CD4-positive, CD25-positive, alpha-beta regulatory T cell (primary cell): ENCODE measurements around the gene L3MBTL4. TPM values are rescaled to one million over a fixed set of nuclear protein-coding genes. Genes with fewer than 3 reads are reported as not detected.

Experiments used
- ATAC-seq, 2 donors: fragments of 150-1000 bp; cut with Tn5 transposase; one replicate each; pipeline ENCODE4 v1.10.0; 2021; ENCODE audit warnings: low read depth in 2 of 2, moderate number of reproducible peaks in 2 of 2, moderate library complexity in 1 of 2
- DNase-seq, 3 donors: peaks; one replicate each; pipeline versions ENCODE4 v3.0.0 to v3.0.0-alpha.2; 2012 to 2022; ENCODE audit warnings: mixed read lengths in 1 of 3
- H3K27ac ChIP-seq: one replicate; pipeline ENCODE4 v1.7.0; 2013; ENCODE audit warnings: mild to moderate bottlenecking, low read length; ENCODE audit not compliant: insufficient read depth, poor library complexity, severe bottlenecking
- H3K27me3 ChIP-seq: one replicate; pipeline ENCODE4 v1.7.0; 2013; ENCODE audit warnings: low read length; ENCODE audit not compliant: control insufficient read depth, insufficient read depth
- H3K36me3 ChIP-seq: one replicate; pipeline ENCODE4 v1.7.0; 2013; ENCODE audit warnings: mild to moderate bottlenecking, low read length, moderate library complexity; ENCODE audit not compliant: control insufficient read depth, insufficient read depth
- H3K4me1 ChIP-seq: 2 replicates; pipeline ENCODE4 v1.7.0; 2013; ENCODE audit warnings: mild to moderate bottlenecking, low read length; ENCODE audit not compliant: insufficient read depth, control insufficient read depth, poor library complexity, severe bottlenecking
- H3K4me3 ChIP-seq: one replicate; pipeline ENCODE4 v1.7.0; 2013; ENCODE audit warnings: low read depth, mild to moderate bottlenecking, low read length, moderate library complexity
- H3K9me3 ChIP-seq, 2 experiments: 1 replicate in 1 of 2; 2 replicates in 1 of 2; pipeline ENCODE4 v1.7.0; 2013; ENCODE audit warnings: low read length in 2 of 2, mild to moderate bottlenecking in 1 of 2, moderate library complexity in 1 of 2; ENCODE audit not compliant: control insufficient read depth in 2 of 2
- H3K27ac Mint-ChIP-seq, 3 donors: one replicate each; pipeline ENCODE4 v1.8.0; 2020 to 2022; ENCODE audit warnings: mild to moderate bottlenecking in 3 of 3, mixed read lengths in 3 of 3, moderate library complexity in 2 of 3
- H3K27me3 Mint-ChIP-seq: one replicate; pipeline ENCODE4 v1.8.0; 2022; ENCODE audit warnings: mild to moderate bottlenecking, mixed read lengths
- H3K36me3 Mint-ChIP-seq: one replicate; pipeline ENCODE4 v1.8.0; 2020; ENCODE audit warnings: mixed read lengths
- H3K4me1 Mint-ChIP-seq, 4 donors: one replicate each; pipeline ENCODE4 v1.8.0; 2020 to 2022; ENCODE audit warnings: mixed read lengths in 4 of 4, mild to moderate bottlenecking in 1 of 4
- H3K4me3 Mint-ChIP-seq, 4 donors: one replicate each; pipeline ENCODE4 v1.8.0; 2020 to 2022; ENCODE audit warnings: mild to moderate bottlenecking in 4 of 4, mixed read lengths in 4 of 4, moderate library complexity in 3 of 4
- H3K9me3 Mint-ChIP-seq, 7 donors: one replicate each; pipeline ENCODE4 v1.8.0; 2020 to 2022; ENCODE audit warnings: mixed read lengths in 7 of 7, mild to moderate bottlenecking in 3 of 7, moderate library complexity in 2 of 7
- polyA plus RNA-seq, 4 donors: library from polyadenylated mRNA; unstranded; fragments of 300-500 nt; fragmentation: Illumina TruSeq; gene quantifications; one replicate each; pipeline ENCODE4 v1.2.3, GENCODE V29; 2021
- total RNA-seq: library from RNA; stranded (reverse); gene quantifications from one replicate; pipeline ENCODE4 v1.2.3, GENCODE V29; 2022

L3MBTL4 gene
- total and polyA plus RNA-seq, 5 donors from 2014 or later, result 2.1 TPM; not detected in 4

DNA sequence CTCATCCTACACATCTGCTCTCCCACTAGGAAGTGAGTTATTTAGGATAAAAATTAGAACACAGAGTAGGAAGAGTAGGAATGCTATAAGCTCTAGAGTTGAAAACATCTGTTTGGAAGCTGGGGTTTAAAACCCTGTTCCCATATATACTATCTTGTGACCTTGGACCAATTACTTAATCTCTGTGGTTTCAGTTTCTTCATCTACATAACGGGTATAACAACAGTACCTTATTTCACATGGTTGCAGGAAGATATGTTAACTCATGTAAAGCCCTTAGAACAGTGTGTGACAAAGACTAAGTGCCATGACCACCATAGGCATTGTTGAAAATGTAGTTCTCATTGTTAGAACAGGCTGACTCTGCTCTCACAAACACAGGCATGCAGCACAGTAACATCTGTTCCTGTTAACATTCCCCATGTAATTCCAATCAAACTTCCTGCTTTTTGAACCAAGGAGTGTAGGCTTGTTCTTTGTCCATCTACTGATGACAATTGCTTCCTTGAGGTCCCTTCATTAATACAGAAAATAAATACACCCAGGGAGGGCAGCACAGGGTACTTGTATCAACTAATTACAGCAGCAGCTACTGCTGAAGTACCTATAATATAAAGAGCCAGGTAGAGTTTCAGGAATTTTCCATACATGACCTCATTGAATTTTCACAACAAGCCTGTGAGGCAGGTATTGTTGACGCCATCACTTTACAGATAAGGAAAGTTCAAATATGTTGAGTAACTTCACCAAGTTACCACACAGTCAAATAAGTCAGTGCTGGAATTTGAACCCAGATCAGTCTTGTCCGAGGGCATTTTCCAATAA, 204.2 kb downstream of the L3MBTL4 start:
- no peak overlapping the region for H3K4me3 ChIP-seq
- Mint-ChIP-seq H3K27me3 (no peaks in the 10 kb centered on the region), H3K27ac (no peak overlapping the region), H3K4me3 (no peak overlapping the region), H3K36me3 (no peaks in the 10 kb centered on the region), H3K9me3 (peaks cover 0 to 11% (median 3%) of the 10 kb centered on the region in 7 donors), H3K4me1 (no peaks in the 10 kb centered on the region)
- DNase-seq (no peak), ATAC-seq (no peak)
- H3K9me3 ChIP-seq, result no peaks in the 10 kb centered on the region
- no peak overlapping the region for H3K27ac ChIP-seq
- H3K4me1 ChIP-seq, result no peaks in the 10 kb centered on the region
- no peaks in the 10 kb centered on the region for H3K36me3 ChIP-seq
- no peaks in the 10 kb centered on the region for H3K27me3 ChIP-seq

DNA sequence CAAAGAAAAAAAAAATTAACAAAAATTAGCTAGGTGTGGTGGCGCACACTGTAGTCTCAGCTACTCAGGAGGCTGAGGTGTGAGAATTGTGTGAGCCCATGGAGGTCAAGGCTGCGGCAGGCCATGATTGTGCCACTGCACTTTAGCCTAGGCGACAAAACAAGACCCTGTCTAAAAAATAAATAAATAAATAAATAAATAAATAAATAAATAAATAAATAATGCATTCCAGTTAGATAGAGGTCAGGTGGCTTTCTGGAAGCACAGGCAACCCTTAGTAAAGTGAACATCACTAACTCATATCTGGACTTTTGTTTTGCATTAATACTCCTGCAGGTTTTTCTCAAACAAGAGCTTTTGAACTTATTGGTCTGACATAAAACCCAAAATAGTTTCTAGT, 206.8 kb downstream of the L3MBTL4 start:
- Histone ChIP-seq H3K4me3 (no peak overlapping the region), H3K4me1 (no peaks in the 10 kb centered on the region), H3K27me3 (no peaks in the 10 kb centered on the region), H3K27ac (no peak overlapping the region), H3K9me3 (no peaks in the 10 kb centered on the region), H3K36me3 (no peaks in the 10 kb centered on the region)
- no peak overlapping the region for H3K4me3 Mint-ChIP-seq
- no peaks in the 10 kb centered on the region for H3K4me1 Mint-ChIP-seq
- ATAC-seq (no peak), DNase-seq (no peak)
- H3K27ac Mint-ChIP-seq, result no peak overlapping the region
- H3K9me3 Mint-ChIP-seq, result peaks cover 0 to 11% (median 3%) of the 10 kb centered on the region in 7 donors
- H3K27me3 Mint-ChIP-seq, result no peaks in the 10 kb centered on the region
- no peaks in the 10 kb centered on the region for H3K36me3 Mint-ChIP-seq

DNA sequence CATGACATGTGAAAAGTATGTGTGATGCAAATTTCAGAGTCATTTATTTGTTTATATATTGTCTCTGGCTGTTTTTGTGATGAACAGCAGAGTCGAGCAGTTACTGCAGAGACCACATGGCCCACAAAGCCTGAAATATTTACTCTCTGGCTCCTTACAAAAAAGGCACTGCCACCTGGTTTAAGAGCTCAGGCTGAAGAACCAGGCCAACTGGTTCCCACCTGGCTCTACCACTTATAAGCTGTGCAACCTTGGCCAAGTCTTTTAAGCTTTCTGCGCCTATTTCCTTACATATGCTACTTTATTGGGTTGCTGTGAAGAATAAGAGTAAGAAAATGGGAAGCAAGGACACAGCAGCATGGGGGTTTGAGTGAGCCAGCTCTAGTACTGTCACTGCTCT, 207.6 kb downstream of the L3MBTL4 start:
- Histone ChIP-seq H3K27me3 (no peaks in the 10 kb centered on the region), H3K4me3 (no peak overlapping the region), H3K36me3 (no peaks in the 10 kb centered on the region), H3K4me1 (no peaks in the 10 kb centered on the region), H3K9me3 (no peaks in the 10 kb centered on the region), H3K27ac (no peak overlapping the region)
- no peak overlapping the region for H3K27ac Mint-ChIP-seq
- DNase-seq (no peak), ATAC-seq (no peak)
- H3K9me3 Mint-ChIP-seq, result peaks cover 0 to 14% (median 3%) of the 10 kb centered on the region in 7 donors
- H3K4me1 Mint-ChIP-seq, result no peaks in the 10 kb centered on the region
- no peaks in the 10 kb centered on the region for H3K27me3 Mint-ChIP-seq
- H3K36me3 Mint-ChIP-seq, result no peaks in the 10 kb centered on the region
- H3K4me3 Mint-ChIP-seq, result no peak overlapping the region

DNA sequence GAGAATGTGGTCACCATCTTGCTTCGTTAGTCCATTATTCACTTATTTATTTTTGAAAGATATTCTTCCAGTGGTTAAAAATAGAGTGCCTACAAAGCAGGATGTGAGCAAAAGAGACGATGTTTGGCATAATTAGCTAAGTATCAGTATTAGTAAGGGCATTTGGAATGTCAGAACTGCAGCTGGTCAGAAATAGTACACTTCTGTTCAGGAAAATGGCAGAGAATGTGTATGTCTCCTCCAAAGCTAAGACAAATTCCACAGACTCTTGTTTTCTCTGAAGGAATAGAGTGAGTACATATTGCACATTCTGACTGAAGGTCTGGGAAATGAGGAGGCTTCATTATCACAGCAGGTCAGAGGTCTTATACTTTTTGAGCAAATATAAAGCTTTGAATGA, 209.0 kb downstream of the L3MBTL4 start:
- Histone ChIP-seq H3K27ac (no peak overlapping the region), H3K9me3 (no peaks in the 10 kb centered on the region), H3K27me3 (no peaks in the 10 kb centered on the region), H3K4me3 (no peak overlapping the region), H3K4me1 (no peaks in the 10 kb centered on the region), H3K36me3 (no peaks in the 10 kb centered on the region)
- H3K9me3 Mint-ChIP-seq, result peaks cover 0 to 14% (median 3%) of the 10 kb centered on the region in 7 donors
- H3K27me3 Mint-ChIP-seq, result no peaks in the 10 kb centered on the region
- DNase-seq, result no peak
- no peak for ATAC-seq
- no peaks in the 10 kb centered on the region for H3K4me1 Mint-ChIP-seq
- H3K36me3 Mint-ChIP-seq, result no peaks in the 10 kb centered on the region
- no peak overlapping the region for H3K4me3 Mint-ChIP-seq
- H3K27ac Mint-ChIP-seq, result no peak overlapping the region

GRCh38 chr18:6204476-6204875, 210.2 kb downstream of the L3MBTL4 start:
- Histone ChIP-seq H3K27me3 (no peaks in the 10 kb centered on the region), H3K4me1 (no peaks in the 10 kb centered on the region), H3K4me3 (no peak overlapping the region), H3K9me3 (no peaks in the 10 kb centered on the region), H3K27ac (no peak overlapping the region), H3K36me3 (no peaks in the 10 kb centered on the region)
- H3K27me3 Mint-ChIP-seq, result no peaks in the 10 kb centered on the region
- ATAC-seq, result no peak
- H3K4me1 Mint-ChIP-seq, result no peaks in the 10 kb centered on the region
- H3K27ac Mint-ChIP-seq, result no peak overlapping the region
- peaks cover 0 to 9% (median 3%) of the 10 kb centered on the region in 7 donors for H3K9me3 Mint-ChIP-seq
- no peak for DNase-seq
- H3K4me3 Mint-ChIP-seq, result no peak overlapping the region
- no peaks in the 10 kb centered on the region for H3K36me3 Mint-ChIP-seq

DNA sequence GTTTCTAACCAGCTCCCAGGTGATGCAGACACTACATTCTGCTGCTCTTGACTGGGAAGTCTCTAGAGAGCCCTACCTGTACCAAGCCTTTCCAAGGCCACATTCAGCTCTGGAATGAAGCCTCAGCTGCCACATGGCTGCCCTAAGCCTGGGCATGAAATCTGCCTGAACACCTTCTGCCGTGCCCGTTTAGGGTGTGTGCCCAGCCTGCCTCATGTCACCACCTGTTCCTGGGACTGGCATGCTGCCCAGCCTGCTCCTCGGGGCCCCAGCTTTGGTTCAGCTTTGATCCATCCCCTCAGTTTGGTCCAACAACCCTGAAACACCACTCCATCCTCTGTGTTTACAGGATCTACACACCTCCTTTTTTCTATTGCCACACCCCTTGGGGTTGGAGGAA, 210.9 kb downstream of the L3MBTL4 start:
- no peak overlapping the region for H3K27ac ChIP-seq
- H3K27ac Mint-ChIP-seq, result no peak overlapping the region
- ATAC-seq, result no peak

GRCh38 chr18:6202861-6203260, 211.8 kb downstream of the L3MBTL4 start:
- no peak for ATAC-seq
- H3K4me3 Mint-ChIP-seq, result no peak overlapping the region

More for the DNA sequence above, 210.9 kb downstream of the L3MBTL4 start:
- H3K4me3 Mint-ChIP-seq, result no peak overlapping the region
- H3K27me3 Mint-ChIP-seq, result no peaks in the 10 kb centered on the region
- DNase-seq, result no peak
- Histone ChIP-seq H3K4me3 (no peak overlapping the region), H3K4me1 (no peaks in the 10 kb centered on the region), H3K36me3 (no peaks in the 10 kb centered on the region), H3K27me3 (no peaks in the 10 kb centered on the region), H3K9me3 (no peaks in the 10 kb centered on the region)
- no peaks in the 10 kb centered on the region for H3K4me1 Mint-ChIP-seq
- H3K36me3 Mint-ChIP-seq, result no peaks in the 10 kb centered on the region
- peaks cover 0 to 6% (median 2%) of the 10 kb centered on the region in 7 donors for H3K9me3 Mint-ChIP-seq

GRCh38 chr18:6200204-6200774, 214.4 kb downstream of the L3MBTL4 start:
- no peak overlapping the region for H3K27ac Mint-ChIP-seq
- H3K4me3 Mint-ChIP-seq, result no peak overlapping the region
- H3K9me3 Mint-ChIP-seq, result peaks cover 0 to 7% (median 3%) of the 10 kb centered on the region in 7 donors
- Histone ChIP-seq H3K27me3 (no peaks in the 10 kb centered on the region), H3K27ac (no peak overlapping the region), H3K4me1 (no peaks in the 10 kb centered on the region), H3K4me3 (no peak overlapping the region), H3K9me3 (no peaks in the 10 kb centered on the region), H3K36me3 (no peaks in the 10 kb centered on the region)
- H3K27me3 Mint-ChIP-seq, result no peaks in the 10 kb centered on the region
- ATAC-seq, result no peak
- no peaks in the 10 kb centered on the region for H3K36me3 Mint-ChIP-seq
- no peak for DNase-seq
- H3K4me1 Mint-ChIP-seq, result no peaks in the 10 kb centered on the region

More at GRCh38 chr18:6202861-6203260, 211.8 kb downstream of the L3MBTL4 start:
- Histone ChIP-seq H3K4me3 (no peak overlapping the region), H3K27me3 (no peaks in the 10 kb centered on the region), H3K4me1 (no peaks in the 10 kb centered on the region), H3K9me3 (no peaks in the 10 kb centered on the region), H3K27ac (no peak overlapping the region), H3K36me3 (no peaks in the 10 kb centered on the region)
- DNase-seq, result no peak
- no peaks in the 10 kb centered on the region for H3K27me3 Mint-ChIP-seq
- no peak overlapping the region for H3K27ac Mint-ChIP-seq
- no peaks in the 10 kb centered on the region for H3K36me3 Mint-ChIP-seq
- H3K4me1 Mint-ChIP-seq, result no peaks in the 10 kb centered on the region
- H3K9me3 Mint-ChIP-seq, result peaks cover 0 to 6% (median 2%) of the 10 kb centered on the region in 7 donors
